Astrocyte (in vitro differentiated cells and primary cell): ENCODE results near the gene OSBPL2. TPM values are rescaled to one million over a fixed set of nuclear protein-coding genes. Genes with fewer than 3 reads are reported as not detected.

Experiments used
- DNase-seq: peaks from one replicate; pipeline ENCODE4 v3.0.0-alpha.2; 2010; ENCODE audit warnings: low read depth
- FAIRE-seq: peaks from 2 replicates; lab custom pipeline; 2011; peaks lifted over from hg19 to GRCh38; lab: Jason Lieb, UNC
- H2AFZ ChIP-seq: 2 replicates; pipeline ENCODE4 v1.6.0; 2012; ENCODE audit warnings: low read depth, low read length, inconsistent platforms
- H3K27ac ChIP-seq: 2 replicates; pipeline ENCODE4 v1.5.1; 2011; ENCODE audit warnings: low read depth, low read length, inconsistent platforms
- H3K27me3 ChIP-seq: 2 replicates; pipeline ENCODE4 v1.6.0; 2011; ENCODE audit warnings: low read length, inconsistent platforms; ENCODE audit not compliant: insufficient read depth
- H3K36me3 ChIP-seq: 2 replicates; pipeline ENCODE4 v1.5.1; 2011; ENCODE audit warnings: low read length, inconsistent platforms; ENCODE audit not compliant: insufficient read depth
- H3K4me1 ChIP-seq: 2 replicates; pipeline ENCODE4 v1.5.1; 2011; ENCODE audit warnings: low read length, inconsistent platforms; ENCODE audit not compliant: insufficient read depth
- H3K4me2 ChIP-seq: 2 replicates; pipeline ENCODE4 v1.6.0; 2012; ENCODE audit warnings: low read length, inconsistent platforms
- H3K4me3 ChIP-seq: 2 replicates; pipeline ENCODE4 v1.5.1; 2011; ENCODE audit warnings: low read depth, mild to moderate bottlenecking, low read length, inconsistent platforms; ENCODE audit not compliant: insufficient read depth
- H3K79me2 ChIP-seq: 2 replicates; pipeline ENCODE4 v1.6.0; 2012; ENCODE audit warnings: mild to moderate bottlenecking, low read length, inconsistent platforms; ENCODE audit not compliant: insufficient read depth
- H3K9ac ChIP-seq: 2 replicates; pipeline ENCODE4 v1.6.0; 2012; ENCODE audit warnings: mild to moderate bottlenecking, low read length, inconsistent platforms
- H3K9me3 ChIP-seq: 2 replicates; pipeline ENCODE4 v1.5.1; 2012; ENCODE audit warnings: low read depth, mild to moderate bottlenecking, low read length, inconsistent platforms; ENCODE audit not compliant: insufficient read depth
- H4K20me1 ChIP-seq: 2 replicates; pipeline ENCODE4 v1.6.0; 2012; ENCODE audit warnings: low read length, inconsistent platforms; ENCODE audit not compliant: insufficient read depth
- H3K27ac Mint-ChIP-seq: one replicate; pipeline ENCODE4 v1.8.0; 2021; ENCODE audit warnings: mild to moderate bottlenecking, mixed read lengths; ENCODE audit not compliant: unreplicated experiment
- H3K27me3 Mint-ChIP-seq: one replicate; pipeline ENCODE4 v1.8.0; 2021; ENCODE audit warnings: low read depth, mixed read lengths; ENCODE audit not compliant: unreplicated experiment
- H3K36me3 Mint-ChIP-seq: one replicate; pipeline ENCODE4 v1.8.0; 2021; ENCODE audit warnings: low read depth, mixed read lengths; ENCODE audit not compliant: unreplicated experiment
- H3K4me1 Mint-ChIP-seq: one replicate; pipeline ENCODE4 v1.8.0; 2021; ENCODE audit warnings: low read depth, mixed read lengths; ENCODE audit not compliant: unreplicated experiment
- H3K4me3 Mint-ChIP-seq: one replicate; pipeline ENCODE4 v1.8.0; 2021; ENCODE audit warnings: mild to moderate bottlenecking, moderate library complexity, mixed read lengths; ENCODE audit not compliant: unreplicated experiment
- H3K9me3 Mint-ChIP-seq: one replicate; pipeline ENCODE4 v1.8.0; 2021; ENCODE audit warnings: mild to moderate bottlenecking, mixed read lengths; ENCODE audit not compliant: unreplicated experiment
- CTCF ChIP-seq: IDR thresholded peaks from 2 replicates; pipeline ENCODE4 v1.5.1; 2011; ENCODE audit warnings: low read depth, mild to moderate bottlenecking, inconsistent platforms, low read length, moderate library complexity; ENCODE audit not compliant: insufficient read depth
- EZH2 ChIP-seq: IDR thresholded peaks from 2 replicates; pipeline ENCODE4 v1.6.1; 2012; ENCODE audit warnings: mild to moderate bottlenecking, low read length, inconsistent platforms; ENCODE audit not compliant: insufficient read depth
- total RNA-seq: library from RNA; stranded (reverse); gene quantifications from 2 replicates; pipeline ENCODE4 v1.2.1, GENCODE V29; 2021

OSBPL2 gene
- total RNA-seq, 1 donor from 2014 or later, result 60.3 TPM

- H3K27ac Mint-ChIP-seq, result no peak overlapping the region
- no peaks in the 10 kb centered on the region for H3K4me1 Mint-ChIP-seq
- Histone ChIP-seq H3K79me2 (no peaks in the 10 kb centered on the region), H3K27me3 (no peaks in the 10 kb centered on the region), H3K9ac (no peak overlapping the region), H3K9me3 (no peaks in the 10 kb centered on the region), H3K27ac (no peak overlapping the region), H3K36me3 (no peaks in the 10 kb centered on the region), H3K4me1 (no peaks in the 10 kb centered on the region), H4K20me1 (no peaks in the 10 kb centered on the region), H3K4me2 (no peak overlapping the region), H2AFZ (no peak overlapping the region), H3K4me3 (no peak overlapping the region)
- H3K9me3 Mint-ChIP-seq, result no peaks in the 10 kb centered on the region
- no peak overlapping the region for H3K4me3 Mint-ChIP-seq
- no peaks in the 10 kb centered on the region for H3K27me3 Mint-ChIP-seq
- DNase-seq, result no peak
- no peak for TF ChIP-seq CTCF
- TF ChIP-seq EZH2, result no peak
- peaks cover 10% of the 10 kb centered on the region for H3K36me3 Mint-ChIP-seq
- FAIRE-seq, result no peak
Observed at GRCh38 chr20:62323980-62324906, 85.9 kb downstream of the OSBPL2 start.

GRCh38 chr20:62325172-62325905 is 87.0 kb downstream of the OSBPL2 start:
- H3K36me3 Mint-ChIP-seq, result peaks cover 6% of the 10 kb centered on the region
- H3K4me3 Mint-ChIP-seq, result no peak overlapping the region
- no peak for DNase-seq

More at GRCh38 chr20:62325172-62325905, 87.0 kb downstream of the OSBPL2 start:
- Histone ChIP-seq H2AFZ (no peak overlapping the region), H3K27me3 (no peaks in the 10 kb centered on the region), H3K4me1 (no peaks in the 10 kb centered on the region), H3K36me3 (no peaks in the 10 kb centered on the region), H3K4me2 (no peak overlapping the region), H4K20me1 (no peaks in the 10 kb centered on the region), H3K9ac (no peak overlapping the region), H3K9me3 (no peaks in the 10 kb centered on the region), H3K27ac (no peak overlapping the region), H3K4me3 (no peak overlapping the region), H3K79me2 (no peaks in the 10 kb centered on the region)
- Mint-ChIP-seq H3K27me3 (no peaks in the 10 kb centered on the region), H3K27ac (no peak overlapping the region), H3K4me1 (no peaks in the 10 kb centered on the region), H3K9me3 (no peaks in the 10 kb centered on the region)
- FAIRE-seq, result no peak
- TF ChIP-seq EZH2 (no peak), CTCF (no peak)
